ENCODE data around the gene TPK1.

The TPK1 gene

DNA sequence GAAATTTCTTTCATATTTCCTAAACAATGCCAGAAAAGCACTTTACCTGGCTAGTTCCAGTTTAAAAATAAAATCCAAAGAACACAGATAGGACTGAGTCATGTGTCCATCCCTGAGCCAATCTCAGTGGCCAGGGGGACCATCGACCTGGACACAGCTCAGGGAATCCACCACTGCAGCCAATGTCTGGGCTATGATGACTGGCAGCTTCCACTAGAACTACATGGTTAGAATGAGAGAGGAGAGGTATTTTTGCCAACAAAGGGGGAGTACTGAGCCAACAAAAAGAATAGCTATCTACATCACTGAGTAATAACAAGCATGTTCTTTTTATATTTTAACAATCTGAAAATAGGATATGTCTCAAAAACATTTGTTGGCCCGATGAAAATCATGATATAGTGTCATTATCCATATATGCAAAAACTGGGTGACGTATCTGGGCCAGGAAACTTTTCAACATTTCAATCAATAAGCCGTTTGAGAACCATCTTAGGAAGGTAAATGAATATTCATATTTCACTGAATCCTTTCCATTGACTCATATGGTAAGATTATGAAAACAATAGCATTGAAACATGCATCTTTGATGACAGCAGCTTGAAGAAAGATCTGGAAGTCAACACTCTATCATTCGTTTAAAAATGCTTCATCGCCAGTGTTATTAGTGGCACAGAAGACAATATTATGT, 104.0 kb downstream of the TPK1 start:
- TF ChIP-seq, protein P1, sequence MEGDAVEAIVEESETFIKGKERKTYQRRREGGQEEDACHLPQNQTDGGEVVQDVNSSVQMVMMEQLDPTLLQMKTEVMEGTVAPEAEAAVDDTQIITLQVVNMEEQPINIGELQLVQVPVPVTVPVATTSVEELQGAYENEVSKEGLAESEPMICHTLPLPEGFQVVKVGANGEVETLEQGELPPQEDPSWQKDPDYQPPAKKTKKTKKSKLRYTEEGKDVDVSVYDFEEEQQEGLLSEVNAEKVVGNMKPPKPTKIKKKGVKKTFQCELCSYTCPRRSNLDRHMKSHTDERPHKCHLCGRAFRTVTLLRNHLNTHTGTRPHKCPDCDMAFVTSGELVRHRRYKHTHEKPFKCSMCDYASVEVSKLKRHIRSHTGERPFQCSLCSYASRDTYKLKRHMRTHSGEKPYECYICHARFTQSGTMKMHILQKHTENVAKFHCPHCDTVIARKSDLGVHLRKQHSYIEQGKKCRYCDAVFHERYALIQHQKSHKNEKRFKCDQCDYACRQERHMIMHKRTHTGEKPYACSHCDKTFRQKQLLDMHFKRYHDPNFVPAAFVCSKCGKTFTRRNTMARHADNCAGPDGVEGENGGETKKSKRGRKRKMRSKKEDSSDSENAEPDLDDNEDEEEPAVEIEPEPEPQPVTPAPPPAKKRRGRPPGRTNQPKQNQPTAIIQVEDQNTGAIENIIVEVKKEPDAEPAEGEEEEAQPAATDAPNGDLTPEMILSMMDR (IDR thresholded peaks at IDR 0.05) = no peak

DNA sequence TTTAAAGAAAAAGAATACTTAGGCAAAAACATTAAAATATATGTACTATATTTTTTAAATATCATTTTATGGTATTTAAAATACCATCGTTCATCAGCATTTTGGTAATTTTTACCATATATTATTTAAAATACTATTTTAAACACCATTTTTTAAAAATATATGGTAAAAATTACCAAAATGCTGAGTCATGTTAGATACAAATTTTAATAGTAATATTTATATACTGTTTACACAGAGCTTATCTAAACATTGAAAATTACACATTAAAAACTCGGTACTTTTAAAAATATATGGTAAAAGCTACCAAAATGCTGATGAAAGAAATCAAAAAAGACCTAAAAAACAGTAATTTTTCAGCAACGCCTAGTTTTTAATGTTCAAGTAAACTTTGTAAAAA, 105.6 kb downstream of the TPK1 start:
- TF ChIP-seq, protein P1 (IDR thresholded peaks at IDR 0.05) = no peak

DNA sequence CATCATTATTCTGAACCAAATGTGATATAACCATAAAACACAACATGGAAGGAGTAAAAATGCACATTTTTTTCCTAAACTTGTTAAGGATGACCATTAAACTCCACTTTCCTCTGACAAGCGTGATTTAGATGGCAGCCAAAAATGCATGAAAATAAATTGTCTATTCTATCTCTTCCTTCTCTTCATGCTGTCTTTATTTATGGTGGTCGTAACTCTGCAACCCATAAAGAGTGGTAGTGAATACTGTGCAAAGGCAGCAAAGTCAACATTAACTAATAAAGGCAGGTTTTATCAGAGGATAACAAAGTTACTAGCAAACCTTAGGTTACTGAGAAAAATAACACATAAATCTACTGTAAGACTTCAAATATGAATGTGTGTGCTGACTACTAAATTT, 106.6 kb downstream of the TPK1 start:
- TF ChIP-seq, protein P1 (IDR thresholded peaks at IDR 0.05) = no peak

DNA sequence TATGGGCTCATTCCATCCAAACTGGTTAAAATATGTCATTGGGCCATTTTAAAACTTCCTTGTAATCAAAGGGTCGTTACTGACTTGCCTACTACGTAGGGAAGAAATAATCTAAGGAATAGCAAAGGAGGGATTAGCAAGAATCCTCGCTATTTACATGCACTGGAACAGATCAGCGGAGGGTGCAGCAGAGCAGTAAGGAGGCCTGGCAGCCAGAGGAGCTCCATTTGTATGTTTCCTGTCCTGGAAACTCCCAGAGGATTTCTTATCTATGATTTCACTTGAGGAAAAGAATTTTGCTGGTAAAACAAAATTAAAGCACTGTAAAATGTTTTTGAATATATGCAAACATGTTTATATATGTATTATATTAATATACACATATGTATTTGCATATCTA, 107.3 kb downstream of the TPK1 start:
- TF ChIP-seq, protein P1 (IDR thresholded peaks at IDR 0.05) = no peak

DNA sequence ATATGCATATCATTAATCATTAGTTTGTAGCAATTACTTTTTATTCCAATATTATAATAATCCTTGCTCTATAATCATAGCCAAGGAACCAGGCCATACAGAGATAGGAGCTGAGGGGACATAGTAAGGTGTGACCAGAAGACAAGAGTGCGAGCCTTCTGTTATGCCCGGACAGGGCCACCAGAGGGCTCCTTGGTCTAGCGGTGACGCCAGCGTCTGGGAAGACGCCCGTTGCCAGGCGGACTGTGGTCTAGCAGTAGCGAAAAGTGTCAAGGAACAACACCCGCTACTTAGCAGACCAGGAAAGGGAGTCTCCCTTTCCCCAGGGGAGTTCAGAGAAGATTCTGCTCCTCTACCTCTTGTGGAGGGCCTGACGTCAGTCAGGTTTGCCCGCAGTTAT, 109.0 kb downstream of the TPK1 start:
- TF ChIP-seq, protein P1 (IDR thresholded peaks at IDR 0.05) = peak; percentile 32; the same call in 1 of the 2 replicates

DNA sequence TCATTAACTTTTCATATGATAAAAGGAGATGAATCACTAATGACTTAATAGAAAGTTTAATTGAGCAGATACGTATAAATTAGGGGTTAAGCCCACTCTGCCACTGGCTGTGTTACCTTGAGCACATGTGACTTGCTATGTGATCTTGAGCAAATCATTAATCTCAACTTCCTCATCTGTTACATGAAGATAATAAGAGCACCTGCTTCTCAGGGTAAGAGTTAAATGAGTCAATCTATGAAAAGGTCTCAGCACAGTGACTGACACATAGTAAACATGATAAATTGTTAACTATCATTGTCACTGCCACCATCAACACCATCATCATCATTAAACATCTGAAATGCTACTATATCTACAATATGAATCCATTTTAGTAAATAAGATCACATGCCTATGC, 110.8 kb downstream of the TPK1 start:
- TF ChIP-seq, protein P1 (IDR thresholded peaks at IDR 0.05) = no peak

DNA sequence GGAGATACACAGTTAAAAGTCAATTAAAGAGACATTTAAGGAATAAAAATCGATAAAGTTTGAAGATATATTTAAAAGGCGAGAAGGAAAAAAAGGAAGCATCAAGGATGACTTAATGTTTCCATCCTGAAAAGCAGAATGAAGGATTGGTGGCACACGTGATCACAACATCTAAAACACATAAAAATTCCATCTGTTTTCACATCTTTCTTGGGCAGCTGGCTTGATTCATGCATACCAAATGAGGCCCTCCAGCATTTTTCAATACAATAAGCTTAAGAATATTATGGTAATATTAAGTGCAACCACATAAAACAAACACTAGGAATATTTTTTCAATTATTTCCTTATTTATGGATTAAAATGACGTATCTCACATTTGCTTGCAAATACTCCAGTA, 112.6 kb downstream of the TPK1 start:
- TF ChIP-seq, protein P1 (IDR thresholded peaks at IDR 0.05) = no peak

DNA sequence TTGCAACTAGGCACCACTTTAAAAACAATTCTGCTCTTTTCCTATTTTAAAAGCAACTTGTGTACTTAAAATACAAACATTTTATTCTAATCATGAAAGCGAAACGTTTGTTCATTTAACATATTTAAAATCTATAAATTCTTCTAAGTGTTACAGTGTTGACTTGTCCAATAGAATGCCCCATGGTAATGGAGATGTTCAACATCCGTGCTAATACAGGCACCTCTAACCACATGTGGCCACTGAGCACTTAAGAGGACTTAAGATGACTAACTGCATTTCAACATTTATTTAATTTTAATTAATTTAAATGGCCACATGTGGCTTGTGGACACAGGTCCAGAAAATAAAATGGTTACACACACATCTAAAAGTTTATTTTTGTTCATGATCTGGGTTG, 115.1 kb downstream of the TPK1 start:
- TF ChIP-seq, protein P1 (IDR thresholded peaks at IDR 0.05) = no peak
